ENCODE results near the gene NES.

The NES gene

DNA sequence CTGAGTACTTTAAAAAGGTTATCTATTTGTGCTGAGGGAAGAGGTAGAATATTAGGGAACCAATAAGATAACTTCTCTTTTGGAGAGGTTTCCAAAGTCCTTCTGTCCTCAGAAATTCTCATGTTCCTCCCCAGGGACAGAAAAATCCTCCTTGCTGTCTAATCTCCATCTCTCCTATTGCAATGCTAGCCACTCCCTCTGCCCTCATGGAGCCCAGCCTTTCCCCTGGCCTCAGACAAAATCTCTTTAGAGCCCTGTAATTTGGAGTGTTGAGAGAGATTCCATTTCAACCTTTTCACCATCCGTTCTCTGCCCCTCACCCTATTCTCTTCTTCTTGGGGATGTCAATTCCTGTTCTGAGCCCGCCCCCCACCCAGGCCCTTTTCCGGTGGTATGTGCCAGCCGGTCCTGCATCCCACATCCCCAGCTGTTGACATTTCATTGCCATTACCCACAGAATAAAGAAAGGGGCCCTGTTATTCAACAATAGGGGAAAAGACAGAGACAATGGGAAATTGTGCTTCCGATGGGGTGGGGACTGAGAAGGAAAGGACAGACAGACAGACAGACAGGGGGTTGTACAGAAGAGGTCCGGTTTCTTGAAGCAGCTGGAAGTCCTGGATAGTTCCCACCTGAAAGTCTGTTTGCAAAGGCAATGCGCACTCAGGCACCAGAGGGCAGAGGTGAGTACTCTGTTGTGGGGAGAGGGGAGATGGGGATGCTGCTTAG lies 58.2 kb downstream of the NES start, which contains the start of gene HAPLN2:
HAPLN2 (plus strand) TSS at position 563 of the 729 bp plus-strand sequence. CDS start 4,076 bp downstream, outside the sequence.
- no peak for DNase-seq

All from SIG-M5 (cell line).